ENCODE measurements around the gene ZNF350. TPM values are rescaled to one million over a fixed set of nuclear protein-coding genes. Genes with fewer than 3 reads are reported as not detected.

ZNF350 gene
- total and polyA plus RNA-seq, 5 experiments from 2014 or later = 13.2 to 45.4 (median 17.0) TPM

DNA sequence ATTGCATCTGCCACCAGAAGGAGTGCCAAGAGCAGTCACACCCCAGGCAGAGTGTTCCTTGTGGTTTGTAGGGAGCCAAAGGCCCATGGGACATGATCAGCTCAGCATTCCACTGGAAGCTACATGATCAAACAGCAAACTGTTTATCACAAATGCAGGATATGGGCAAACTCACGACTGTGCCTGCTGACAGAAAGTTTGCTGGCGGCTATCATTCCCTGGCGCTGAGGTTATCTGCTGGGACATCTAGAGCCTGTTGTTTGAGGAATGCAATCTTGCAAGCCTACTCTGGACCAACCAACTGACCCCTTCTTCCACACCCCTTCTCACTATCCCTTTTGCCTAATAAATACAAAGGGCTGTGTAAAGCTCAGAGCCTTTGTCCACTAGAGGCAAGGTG lies 67.0 kb downstream of the ZNF350 start:
- H3K4me1 Mint-ChIP-seq = peaks cover 0 to 2% (median 0%) of the 10 kb centered on the region in 4 donors
- ATAC-seq = no peak
- H3K9me3 Mint-ChIP-seq = peaks cover 22 to 100% (median 49%) of the 10 kb centered on the region in 9 donors
- no peak for DNase-seq
- H3K27me3 Mint-ChIP-seq = peaks cover 0 to 3% (median 0%) of the 10 kb centered on the region in 5 donors
- peaks cover 4 to 72% (median 51%) of the 10 kb centered on the region in 3 donors for H3K36me3 Mint-ChIP-seq
- POLR2A ChIA-PET = no interaction called here
- no peak overlapping the region for H3K4me3 Mint-ChIP-seq
- H3K27ac Mint-ChIP-seq = no peak overlapping the region

DNA sequence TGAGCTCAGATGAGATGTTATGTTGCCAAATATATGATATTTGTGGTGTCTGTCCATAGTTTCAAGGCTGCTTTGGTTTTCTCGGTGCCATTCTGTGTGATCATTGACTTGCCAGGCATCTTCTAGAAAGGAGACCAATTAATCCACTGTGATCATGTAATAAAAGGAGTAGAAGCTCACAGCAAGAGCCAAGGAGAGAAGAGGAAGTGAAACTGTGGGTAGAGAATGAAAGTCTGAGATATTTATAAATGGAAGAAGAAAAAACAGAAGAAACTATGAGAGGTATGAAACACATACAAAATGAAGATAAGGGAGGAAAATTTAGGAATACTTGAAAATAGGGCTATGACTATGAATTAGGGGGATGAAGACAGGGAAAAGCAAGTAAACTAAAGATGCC lies 70.5 kb downstream of the ZNF350 start:
- no peak overlapping the region for H3K4me3 Mint-ChIP-seq

DNA sequence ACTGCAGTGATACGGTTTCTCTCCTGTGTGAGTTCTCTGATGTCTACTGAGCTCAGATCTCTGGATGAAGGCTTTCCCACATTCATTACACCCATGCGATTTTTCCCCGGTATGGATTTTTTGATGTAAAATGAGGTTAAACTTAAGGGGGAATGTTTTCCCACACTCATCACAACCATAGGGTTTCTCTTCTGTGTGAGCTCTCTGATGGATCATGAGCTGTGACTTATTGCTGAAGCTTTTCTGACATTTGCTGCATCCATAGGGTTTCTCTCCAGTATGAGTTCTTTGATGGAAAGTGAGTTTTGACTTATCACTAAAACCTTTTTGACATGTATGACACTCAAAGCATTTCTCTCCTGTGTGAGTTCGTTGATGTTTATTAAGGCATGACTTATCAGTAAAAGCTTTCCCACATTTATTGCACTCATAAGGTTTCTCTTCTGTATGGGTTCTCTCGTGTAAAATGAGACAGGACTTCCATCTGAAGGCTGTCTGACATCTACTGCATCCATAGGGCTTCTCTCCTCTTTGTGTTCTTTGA lies 71.2 kb downstream of the ZNF350 start:
- Mint-ChIP-seq H3K4me1 (peaks cover 0 to 2% (median 0%) of the 10 kb centered on the region in 4 donors), H3K4me3 (no peak overlapping the region), H3K9me3 (peaks cover 29 to 99% (median 58%) of the 10 kb centered on the region in 9 donors), H3K27ac (no peak overlapping the region), H3K36me3 (peaks cover 4 to 68% (median 57%) of the 10 kb centered on the region in 3 donors), H3K27me3 (peaks cover 0 to 3% (median 3%) of the 10 kb centered on the region in 5 donors)
- no peak for ATAC-seq
- POLR2A ChIA-PET = interaction anchor here (1.3 kb wide), 1 partner anchor 11 kb away, joined by 3 read pairs; no protein-coding TSS in a partner anchor
- no peak for DNase-seq

More for the DNA sequence above, 70.5 kb downstream of the ZNF350 start:
- DNase-seq (no peak), ATAC-seq (no peak)
- Mint-ChIP-seq H3K27me3 (peaks cover 0 to 3% (median 0%) of the 10 kb centered on the region in 5 donors), H3K36me3 (peaks cover 4 to 70% (median 53%) of the 10 kb centered on the region in 3 donors), H3K27ac (no peak overlapping the region), H3K9me3 (peaks cover 34 to 99% (median 62%) of the 10 kb centered on the region in 9 donors), H3K4me1 (peaks cover 0 to 2% (median 0%) of the 10 kb centered on the region in 4 donors)
- POLR2A ChIA-PET = no interaction called here

Other genes starting within 250 kb of the ZNF350 start
- not detected for gene FPR1, start 235.0 kb downstream of the ZNF350 start, total RNA-seq
- under 1 TPM in 2 of 3 donors, not detected in 1; 0.11 to 0.49 TPM for gene FPR1, start 235.0 kb downstream of the ZNF350 start, polyA plus RNA-seq
- not detected for gene FPR2, start 225.7 kb downstream of the ZNF350 start, total RNA-seq
- gene FPR2, start 225.7 kb downstream of the ZNF350 start, polyA plus RNA-seq = not detected
- gene FPR3, start 191.7 kb downstream of the ZNF350 start, total RNA-seq = 1 to 10 TPM; 1.3 to 1.4 TPM
- not detected for gene FPR3, start 191.7 kb downstream of the ZNF350 start, polyA plus RNA-seq
- gene ZNF577, start 98.9 kb downstream of the ZNF350 start, total RNA-seq = 10 to 100 TPM; 31.7 to 34.0 TPM
- 1 to 10 TPM in 2 of 3 donors, under 1 TPM in 1; 0.83 to 3.6 (median 2.7) TPM for gene ZNF577, start 98.9 kb downstream of the ZNF350 start, polyA plus RNA-seq
- gene ZNF649, start 81.8 kb downstream of the ZNF350 start, total RNA-seq = 10 to 100 TPM; 39.1 to 40.5 TPM
- gene ZNF649, start 81.8 kb downstream of the ZNF350 start, polyA plus RNA-seq = 1 to 10 TPM; 5.1 to 7.0 (median 6.0) TPM
- 1 to 10 TPM; 6.2 to 8.0 TPM for gene ZNF613, start 59.4 kb downstream of the ZNF350 start, total RNA-seq
- 1 to 10 TPM; 2.3 to 4.5 (median 2.7) TPM for gene ZNF613, start 59.4 kb downstream of the ZNF350 start, polyA plus RNA-seq
- gene ZNF615, start 21.4 kb upstream of the ZNF350 start, total RNA-seq = 10 to 100 TPM; 19.9 to 20.6 TPM
- 1 to 10 TPM; 4.9 to 9.2 (median 5.9) TPM for gene ZNF615, start 21.4 kb upstream of the ZNF350 start, polyA plus RNA-seq
- 10 to 100 TPM; 13.4 to 13.8 TPM for gene ZNF614, start 41.5 kb upstream of the ZNF350 start, total RNA-seq
- 1 to 10 TPM; 1.8 to 8.5 (median 3.1) TPM for gene ZNF614, start 41.5 kb upstream of the ZNF350 start, polyA plus RNA-seq
- gene ZNF432, start 62.0 kb upstream of the ZNF350 start, total RNA-seq = 10 to 100 TPM; 25.3 to 25.7 TPM
- gene ZNF432, start 62.0 kb upstream of the ZNF350 start, polyA plus RNA-seq = 1 to 10 TPM; 2.7 to 4.2 (median 3.2) TPM
- 10 to 100 TPM; 39.4 to 46.1 TPM for gene ZNF841, start 108.9 kb upstream of the ZNF350 start, total RNA-seq
- 1 to 10 TPM; 1.2 to 5.0 (median 1.5) TPM for gene ZNF841, start 108.9 kb upstream of the ZNF350 start, polyA plus RNA-seq
- 10 to 100 TPM; 15.5 to 16.7 TPM for gene ZNF616, start 153.1 kb upstream of the ZNF350 start, total RNA-seq
- gene ZNF616, start 153.1 kb upstream of the ZNF350 start, polyA plus RNA-seq = 1 to 10 TPM; 2.3 to 6.7 (median 4.9) TPM
- gene ZNF836, start 184.8 kb upstream of the ZNF350 start, total RNA-seq = 10 to 100 TPM; 45.7 to 46.6 TPM
- gene ZNF836, start 184.8 kb upstream of the ZNF350 start, polyA plus RNA-seq = 10 to 100 TPM; 10.2 to 19.8 (median 12.8) TPM
- gene PPP2R1A, start 203.2 kb upstream of the ZNF350 start, total RNA-seq = 100 to 1,000 TPM; 184 TPM
- 100 to 1,000 TPM; 148 to 174 (median 170) TPM for gene PPP2R1A, start 203.2 kb upstream of the ZNF350 start, polyA plus RNA-seq

All from naive thymus-derived CD8-positive, alpha-beta T cell (primary cell).